ENCODE measurements around the gene ANKRD13D. TPM values are rescaled to one million over a fixed set of nuclear protein-coding genes. Genes with fewer than 3 reads are reported as not detected.

ANKRD13D gene
- total RNA-seq, 4 donors from 2014 or later: 46.8 to 158 (median 69.5) TPM

DNA sequence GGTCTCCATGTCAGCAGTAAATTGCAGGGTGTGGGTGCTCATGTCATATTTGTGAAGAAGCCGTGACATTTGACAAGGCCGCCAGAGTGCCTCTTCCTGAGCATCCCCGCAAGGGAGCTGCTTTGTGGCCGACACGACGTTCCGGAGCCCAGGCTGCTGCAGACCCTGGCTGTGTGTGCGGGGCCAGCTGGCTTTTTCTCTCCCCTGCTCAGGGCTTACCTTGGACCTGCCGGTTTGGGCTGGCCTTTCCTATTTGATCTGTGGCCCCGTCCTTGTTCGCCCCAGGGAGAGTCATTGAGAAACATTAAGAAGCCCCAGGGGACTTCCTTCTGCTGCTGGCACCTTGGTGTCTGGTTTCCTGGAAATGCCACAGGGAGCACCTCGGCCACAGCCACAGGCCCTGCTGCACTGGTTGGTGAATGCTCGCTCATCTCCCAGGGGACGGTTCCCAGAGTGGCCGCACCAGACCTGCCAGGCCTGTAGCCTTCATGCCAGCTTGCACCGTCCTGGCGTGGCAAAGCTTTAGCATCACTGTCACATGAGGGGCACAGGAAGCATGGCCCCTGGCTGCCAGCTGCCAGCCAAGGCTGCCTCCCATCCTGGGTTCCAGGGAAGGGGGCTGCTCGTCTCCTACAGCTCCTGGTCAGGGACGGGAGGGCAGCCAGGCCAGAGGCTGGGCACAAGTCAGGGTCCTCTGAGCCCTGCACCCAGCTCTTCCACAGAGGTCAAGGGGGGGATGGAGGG is 17.4 kb upstream of the ANKRD13D start:
- no peak overlapping the region for H3K4me3 ChIP-seq
- H3K27ac ChIP-seq: peak overlapping the region in 3 of 4 donors; percentile 90 to 98 (median 96)
- H3K9me3 ChIP-seq: no peaks in the 10 kb centered on the region
- WGBS, 2 donors: 60 to 68% methylated on average over 14 to 19 of the region's 19 CpGs
- H3K4me1 ChIP-seq: peaks cover 5 to 97% (median 92%) of the 10 kb centered on the region in 4 donors
- DNase-seq (ENCODE audit: low spot score in 2 of 2): peak in 1 of 2 donors; percentile 15
- TF ChIP-seq POLR2A (IDR thresholded peaks at IDR 0.05) (no peak), EP300 (IDR thresholded peaks at IDR 0.05) (no peak)
- TF ChIP-seq, protein P1, sequence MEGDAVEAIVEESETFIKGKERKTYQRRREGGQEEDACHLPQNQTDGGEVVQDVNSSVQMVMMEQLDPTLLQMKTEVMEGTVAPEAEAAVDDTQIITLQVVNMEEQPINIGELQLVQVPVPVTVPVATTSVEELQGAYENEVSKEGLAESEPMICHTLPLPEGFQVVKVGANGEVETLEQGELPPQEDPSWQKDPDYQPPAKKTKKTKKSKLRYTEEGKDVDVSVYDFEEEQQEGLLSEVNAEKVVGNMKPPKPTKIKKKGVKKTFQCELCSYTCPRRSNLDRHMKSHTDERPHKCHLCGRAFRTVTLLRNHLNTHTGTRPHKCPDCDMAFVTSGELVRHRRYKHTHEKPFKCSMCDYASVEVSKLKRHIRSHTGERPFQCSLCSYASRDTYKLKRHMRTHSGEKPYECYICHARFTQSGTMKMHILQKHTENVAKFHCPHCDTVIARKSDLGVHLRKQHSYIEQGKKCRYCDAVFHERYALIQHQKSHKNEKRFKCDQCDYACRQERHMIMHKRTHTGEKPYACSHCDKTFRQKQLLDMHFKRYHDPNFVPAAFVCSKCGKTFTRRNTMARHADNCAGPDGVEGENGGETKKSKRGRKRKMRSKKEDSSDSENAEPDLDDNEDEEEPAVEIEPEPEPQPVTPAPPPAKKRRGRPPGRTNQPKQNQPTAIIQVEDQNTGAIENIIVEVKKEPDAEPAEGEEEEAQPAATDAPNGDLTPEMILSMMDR (IDR thresholded peaks at IDR 0.05): no peak
- no peaks in the 10 kb centered on the region for H3K27me3 ChIP-seq
- H3K36me3 ChIP-seq: peaks cover 0 to 10% (median 4%) of the 10 kb centered on the region in 3 donors

DNA sequence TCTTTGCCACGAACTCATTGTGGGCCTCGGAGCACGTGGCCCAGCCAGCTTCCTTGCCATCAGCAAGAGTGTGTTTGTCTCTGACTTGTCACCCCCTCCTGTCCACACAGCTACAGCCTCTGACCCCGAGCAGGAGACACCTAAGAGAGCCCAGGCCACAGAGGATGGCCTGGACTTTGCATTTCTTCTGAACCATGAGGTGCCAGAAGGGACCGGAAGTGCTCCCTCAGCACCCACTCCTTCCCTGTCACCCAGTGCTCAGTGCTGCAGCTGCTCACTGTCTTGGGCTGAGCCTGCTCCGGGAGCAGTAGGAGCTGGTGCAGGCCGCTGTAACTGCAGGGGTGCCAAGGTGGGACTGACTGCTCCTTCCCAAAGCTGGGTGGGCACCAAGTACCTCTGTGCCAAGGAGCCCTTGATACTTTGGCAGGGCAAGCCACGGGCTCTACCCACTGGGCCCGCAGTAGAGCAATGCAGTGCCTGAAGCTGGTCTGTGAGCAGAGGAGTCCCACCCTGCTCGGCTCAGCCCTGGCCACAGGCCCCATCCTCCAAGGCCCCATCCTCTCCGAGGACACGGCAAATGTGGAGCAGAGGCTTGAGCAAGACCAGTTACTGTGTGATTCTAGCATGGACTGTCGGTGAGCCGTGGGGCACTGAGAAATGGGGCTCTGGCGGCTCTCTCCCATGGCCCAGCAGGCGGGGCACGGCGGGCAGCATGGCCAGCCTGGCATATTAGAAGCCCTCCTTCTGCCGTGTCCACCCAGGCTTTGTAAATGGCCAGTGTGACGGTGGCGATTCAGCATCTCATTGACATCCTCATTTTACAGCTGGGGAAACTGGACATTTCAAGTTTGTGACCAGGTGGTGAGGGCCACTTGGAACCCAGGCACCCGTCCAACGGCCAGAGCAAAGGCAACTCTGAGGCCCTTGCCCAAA is 16.5 kb upstream of the ANKRD13D start:
- 65 to 66% methylated on average over 21 of the region's 23 CpGs for WGBS, 2 donors
- peak in 1 of 2 donors; percentile 11 for DNase-seq (ENCODE audit: low spot score in 2 of 2)
- Histone ChIP-seq H3K36me3 (peaks cover 0 to 10% (median 4%) of the 10 kb centered on the region in 3 donors), H3K4me1 (peaks cover 5 to 100% (median 100%) of the 10 kb centered on the region in 4 donors), H3K4me3 (no peak overlapping the region), H3K9me3 (no peaks in the 10 kb centered on the region), H3K27me3 (no peaks in the 10 kb centered on the region), H3K27ac (peak overlapping the region; percentile 26 to 98 (median 93))
- TF ChIP-seq, protein P1 (IDR thresholded peaks at IDR 0.05): no peak
- TF ChIP-seq EP300 (IDR thresholded peaks at IDR 0.05) (no peak), POLR2A (IDR thresholded peaks at IDR 0.05) (no peak)

DNA sequence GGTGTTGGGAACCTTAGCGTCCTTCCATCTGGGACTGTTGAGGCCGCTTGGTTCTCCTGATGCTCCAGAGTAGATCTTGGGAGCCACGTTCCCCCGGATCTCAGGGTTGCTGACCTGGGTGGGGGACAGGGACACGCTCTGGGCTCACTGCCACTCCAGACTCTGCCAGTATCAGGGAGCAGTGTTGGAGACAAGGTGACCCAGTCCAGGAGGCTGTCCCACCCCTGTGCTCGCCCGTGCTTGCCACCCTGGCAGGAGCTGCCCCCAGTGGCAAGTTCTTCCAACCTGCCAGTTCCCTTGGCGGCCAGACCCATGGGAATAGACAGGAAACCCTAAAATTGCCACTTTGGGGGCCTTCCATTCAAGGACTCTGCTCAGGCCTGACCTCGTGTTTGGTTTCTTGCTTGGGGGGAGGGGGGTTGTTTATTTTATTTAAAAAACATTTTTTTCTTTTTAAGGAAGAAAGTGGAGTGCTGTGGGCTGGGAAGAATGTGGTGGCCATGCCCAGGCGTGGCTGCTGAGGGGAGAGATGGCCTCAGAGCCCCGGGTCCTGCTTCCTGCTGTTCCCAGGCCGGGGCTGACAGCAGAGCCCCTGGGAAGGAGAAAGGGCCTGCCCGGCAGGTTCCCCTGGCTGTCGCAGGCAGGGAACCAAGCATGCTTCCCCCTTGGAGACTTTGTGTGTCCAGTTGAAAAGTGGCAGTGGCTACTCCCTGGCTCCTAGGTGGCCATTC is 15.7 kb upstream of the ANKRD13D start:
- Histone ChIP-seq H3K9me3 (no peaks in the 10 kb centered on the region), H3K27ac (peak overlapping the region; percentile 26 to 98 (median 93)), H3K27me3 (no peaks in the 10 kb centered on the region), H3K4me3 (no peak overlapping the region), H3K36me3 (peaks cover 0 to 12% (median 4%) of the 10 kb centered on the region in 3 donors), H3K4me1 (peaks cover 5 to 100% (median 100%) of the 10 kb centered on the region in 4 donors)
- DNase-seq (ENCODE audit: low spot score in 2 of 2): peak in 1 of 2 donors; percentile 10
- TF ChIP-seq EP300 (IDR thresholded peaks at IDR 0.05) (no peak), POLR2A (IDR thresholded peaks at IDR 0.05) (no peak)
- TF ChIP-seq, protein P1 (IDR thresholded peaks at IDR 0.05): no peak
- 50 to 55% methylated on average over 13 of the region's 14 CpGs for WGBS, 2 donors

DNA sequence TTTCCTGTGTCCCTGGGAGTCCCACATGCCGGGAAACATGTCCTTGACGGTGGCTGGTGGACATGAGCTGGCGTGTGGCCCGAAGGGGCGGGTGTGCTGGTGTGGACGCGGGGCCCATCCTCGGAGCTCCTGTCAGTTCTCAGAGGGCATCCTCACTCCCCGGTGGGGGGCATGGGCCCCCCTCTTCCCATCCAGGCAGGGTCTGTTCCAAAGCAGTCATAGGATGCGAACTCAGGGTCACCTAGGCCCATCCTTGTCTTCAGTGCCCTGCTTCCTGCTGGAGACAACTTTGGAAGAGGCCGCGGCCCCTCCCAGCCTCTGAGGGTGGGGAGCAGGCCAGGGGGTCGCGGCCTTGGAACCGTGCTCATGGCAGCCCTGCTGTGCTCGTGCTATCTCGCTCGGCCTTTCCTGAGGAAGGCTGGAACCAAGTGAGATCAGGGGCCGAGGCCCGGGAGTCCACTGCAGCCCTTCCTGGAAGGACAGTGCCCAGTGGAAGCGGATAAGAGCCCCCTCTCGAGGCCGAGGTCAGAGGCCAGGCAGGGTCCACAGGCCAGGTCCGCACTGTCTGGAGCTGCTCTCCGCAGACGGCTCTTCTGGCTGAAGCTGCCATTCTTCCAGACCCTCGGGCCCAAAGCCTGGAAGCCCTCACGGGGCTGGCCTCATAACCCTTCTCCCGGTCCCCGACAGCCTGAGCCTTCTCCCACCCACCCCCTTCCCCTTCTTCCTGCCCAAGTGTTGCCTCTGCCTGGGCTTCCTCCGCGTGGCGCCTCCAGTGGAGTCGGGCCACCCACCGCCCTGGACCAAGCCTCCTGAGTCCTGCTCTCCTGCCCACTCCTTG is 14.1 kb upstream of the ANKRD13D start:
- H3K4me1 ChIP-seq: peaks cover 0 to 100% (median 94%) of the 10 kb centered on the region in 4 donors
- peaks cover 0 to 28% (median 10%) of the 10 kb centered on the region in 3 donors for H3K36me3 ChIP-seq
- no peaks in the 10 kb centered on the region for H3K27me3 ChIP-seq
- peak overlapping the region; percentile 53 to 98 (median 93) for H3K27ac ChIP-seq
- no peaks in the 10 kb centered on the region for H3K9me3 ChIP-seq
- peak overlapping the region in 1 of 4 donors; percentile 6 for H3K4me3 ChIP-seq
- TF ChIP-seq, protein P1 (IDR thresholded peaks at IDR 0.05): no peak
- no peak for TF ChIP-seq EP300 (IDR thresholded peaks at IDR 0.05)
- TF ChIP-seq POLR2A (IDR thresholded peaks at IDR 0.05): no peak
- 32 to 36% methylated on average over 25 of the region's 35 CpGs for WGBS, 2 donors
- DNase-seq (ENCODE audit: low spot score in 2 of 2): no peak

Measured in tibial nerve (tissue), 4 donors.